GM13977 (cell line): ENCODE measurements around the gene SPTBN5.

Experiments
- DNase-seq: peaks from one replicate; pipeline ENCODE4 v3.0.0; 2012; ENCODE audit warnings: low spot score
- in situ Hi-C: fragments of 300-500 bp; cut with MboI; formaldehyde crosslinking; loops from one replicate; pipeline ENCODE4 v1.12.0; 2022; ENCODE audit warnings: low sequenced_read_pairs, low pct_unique_long_range_greater_than_20kb, mixed read lengths, inconsistent platforms; ENCODE audit not compliant: unreplicated experiment
- TF ChIP-seq, protein P1 (sequence below): IDR thresholded peaks from 2 replicates; pipeline ENCODE4 v1.5.1; 2012; ENCODE audit warnings: mild to moderate bottlenecking, control low read depth; ENCODE audit not compliant: insufficient read depth; ENCODE audit errors: extremely low read depth, missing control alignments

SPTBN5 gene

DNA sequence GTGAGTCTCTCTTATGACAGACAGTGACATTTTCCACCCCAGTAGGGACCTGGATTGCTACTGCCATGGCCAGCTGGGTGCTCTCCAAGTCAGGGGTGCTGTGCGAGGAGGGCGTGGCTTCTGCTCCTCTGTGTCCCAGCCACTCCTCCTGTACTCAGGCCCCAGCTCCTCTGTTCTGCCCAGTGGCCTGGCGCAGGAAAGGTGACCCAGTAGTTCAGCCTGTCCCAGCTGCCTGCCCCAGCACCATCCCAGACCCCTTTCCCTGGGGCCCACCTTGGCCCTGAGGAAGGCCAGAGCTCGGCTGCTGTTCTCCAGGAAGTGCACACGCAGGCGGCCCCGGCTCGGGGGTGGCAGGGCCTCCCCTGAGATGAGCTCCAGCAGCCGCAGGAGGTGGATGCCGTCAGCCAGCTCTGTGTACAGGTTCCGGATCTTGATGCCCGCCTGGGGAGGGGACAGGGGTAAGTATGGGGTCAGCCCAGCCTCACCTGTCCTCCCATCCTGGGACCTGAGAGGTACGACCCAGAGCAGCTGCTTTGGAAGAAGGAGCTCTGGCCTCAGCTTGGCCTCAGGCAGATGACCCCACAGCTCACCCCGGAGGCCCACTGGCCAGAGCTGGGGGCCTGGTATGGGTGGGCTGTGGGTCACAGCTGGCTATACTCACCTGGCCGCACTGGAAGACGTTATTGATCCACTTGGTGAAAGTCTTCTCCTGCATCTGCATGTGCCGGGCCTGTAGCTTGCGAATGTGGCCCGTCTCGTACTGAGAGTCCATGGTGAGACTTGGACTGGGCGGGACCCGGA is 1.0 kb downstream of the SPTBN5 start:
- TF ChIP-seq, protein P1, sequence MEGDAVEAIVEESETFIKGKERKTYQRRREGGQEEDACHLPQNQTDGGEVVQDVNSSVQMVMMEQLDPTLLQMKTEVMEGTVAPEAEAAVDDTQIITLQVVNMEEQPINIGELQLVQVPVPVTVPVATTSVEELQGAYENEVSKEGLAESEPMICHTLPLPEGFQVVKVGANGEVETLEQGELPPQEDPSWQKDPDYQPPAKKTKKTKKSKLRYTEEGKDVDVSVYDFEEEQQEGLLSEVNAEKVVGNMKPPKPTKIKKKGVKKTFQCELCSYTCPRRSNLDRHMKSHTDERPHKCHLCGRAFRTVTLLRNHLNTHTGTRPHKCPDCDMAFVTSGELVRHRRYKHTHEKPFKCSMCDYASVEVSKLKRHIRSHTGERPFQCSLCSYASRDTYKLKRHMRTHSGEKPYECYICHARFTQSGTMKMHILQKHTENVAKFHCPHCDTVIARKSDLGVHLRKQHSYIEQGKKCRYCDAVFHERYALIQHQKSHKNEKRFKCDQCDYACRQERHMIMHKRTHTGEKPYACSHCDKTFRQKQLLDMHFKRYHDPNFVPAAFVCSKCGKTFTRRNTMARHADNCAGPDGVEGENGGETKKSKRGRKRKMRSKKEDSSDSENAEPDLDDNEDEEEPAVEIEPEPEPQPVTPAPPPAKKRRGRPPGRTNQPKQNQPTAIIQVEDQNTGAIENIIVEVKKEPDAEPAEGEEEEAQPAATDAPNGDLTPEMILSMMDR: no peak
- peak; percentile 31 for DNase-seq
- in situ Hi-C loops: no loop called here

DNA sequence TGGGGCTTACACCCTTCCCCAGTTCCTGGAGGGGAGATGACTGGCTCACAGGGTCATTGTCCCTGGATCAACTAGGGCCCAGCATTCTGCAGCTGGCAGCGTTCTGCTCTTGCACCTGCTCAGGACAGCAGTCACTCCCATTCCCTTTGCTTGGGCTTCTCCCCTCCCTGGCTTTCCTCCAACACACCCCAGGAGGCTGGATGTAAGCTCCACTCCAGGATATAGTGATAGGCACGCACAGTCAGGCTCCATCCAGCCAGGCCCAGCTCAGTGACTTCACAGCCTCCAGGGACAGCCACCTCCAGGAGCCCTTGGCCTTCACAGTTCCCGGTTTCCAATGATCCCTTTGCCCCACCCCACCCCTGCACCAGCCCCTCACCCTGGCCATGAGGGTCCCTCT is 1.9 kb downstream of the SPTBN5 start:
- DNase-seq: no peak
- in situ Hi-C loops: no loop called here
- TF ChIP-seq, protein P1: no peak

DNA sequence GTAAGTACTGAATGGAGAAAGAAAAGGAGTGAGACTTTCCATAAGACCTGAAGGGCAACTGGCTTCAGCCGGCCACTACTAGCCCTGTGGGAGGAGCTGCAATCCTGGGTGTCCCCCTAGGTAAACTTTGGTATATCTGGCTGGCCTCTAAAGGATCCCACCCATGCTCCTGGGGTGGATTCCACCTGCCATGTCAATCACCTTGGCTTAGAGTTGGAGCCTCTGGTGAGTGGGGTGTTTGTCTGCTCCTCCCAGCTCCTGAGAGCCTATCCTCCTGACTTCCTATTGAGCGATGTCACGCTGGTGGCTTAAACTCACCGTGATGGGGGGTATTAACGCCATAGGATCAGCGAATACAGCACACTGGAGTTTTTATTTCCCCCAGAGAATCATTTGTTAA is 2.6 kb downstream of the SPTBN5 start:
- TF ChIP-seq, protein P1: no peak
- in situ Hi-C loops: no loop called here
- no peak for DNase-seq

DNA sequence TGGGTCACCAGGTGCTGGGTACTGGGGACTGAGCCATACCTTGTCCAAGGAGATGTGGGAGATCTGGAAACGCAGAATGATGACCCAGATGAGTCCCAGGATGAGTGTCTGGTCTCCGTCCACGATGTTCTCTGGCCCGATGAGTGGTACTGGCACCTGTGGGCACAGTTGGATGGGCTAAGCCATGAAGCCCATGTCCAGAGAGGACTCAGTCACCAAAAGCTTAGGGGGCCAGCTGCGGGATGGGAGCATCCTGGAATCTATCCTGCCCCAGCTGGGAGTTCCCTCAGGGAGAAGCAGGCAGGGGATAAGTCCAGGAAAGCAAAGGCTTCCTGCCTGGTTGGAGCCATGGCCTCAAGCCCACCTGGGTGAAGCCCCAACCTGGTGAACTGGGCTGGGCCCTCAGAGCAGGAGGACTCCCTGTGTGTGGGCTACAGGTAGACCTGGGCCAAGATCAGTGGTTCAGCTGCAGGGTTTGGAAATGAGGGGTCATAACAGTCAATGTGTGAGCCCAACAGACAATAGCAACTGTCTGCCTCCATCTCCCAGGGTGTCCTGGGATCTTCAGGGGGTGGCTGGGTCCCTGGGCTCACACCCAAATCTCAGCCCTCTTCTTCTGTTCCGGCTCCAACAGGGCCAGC is 3.7 kb downstream of the SPTBN5 start:
- DNase-seq: no peak
- TF ChIP-seq, protein P1: no peak
- in situ Hi-C loops: no loop called here

DNA sequence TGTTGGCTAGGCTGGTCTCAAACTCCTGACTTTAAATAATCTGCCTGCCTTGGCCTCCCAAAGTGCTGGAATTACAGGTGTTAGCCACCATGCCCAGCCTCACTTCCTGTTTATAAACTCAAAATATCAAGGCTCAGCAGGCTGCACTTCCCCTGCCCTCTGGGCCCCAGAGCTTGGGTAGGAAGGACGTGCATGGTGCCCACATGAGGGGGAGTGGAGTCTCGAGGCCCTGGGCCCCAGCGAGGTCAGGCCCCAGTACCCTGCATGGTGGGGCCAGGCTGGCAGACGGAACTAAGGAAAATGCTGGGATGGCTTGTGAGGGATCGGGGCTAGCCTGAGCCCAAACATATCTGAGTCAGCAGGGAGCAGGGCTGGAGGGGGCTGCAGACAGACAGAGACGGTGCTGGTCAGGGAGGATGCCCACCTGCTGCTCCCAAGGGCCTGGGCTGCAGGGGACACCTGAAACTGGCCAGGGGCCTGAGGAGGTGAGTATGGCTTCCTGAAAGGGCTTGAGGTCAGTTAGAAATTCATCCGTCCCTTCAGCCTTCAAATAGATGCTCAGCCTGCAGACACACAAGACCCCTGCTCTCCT is 5.1 kb downstream of the SPTBN5 start:
- DNase-seq: peak; percentile 22
- TF ChIP-seq, protein P1: no peak
- in situ Hi-C loops: no loop called here

DNA sequence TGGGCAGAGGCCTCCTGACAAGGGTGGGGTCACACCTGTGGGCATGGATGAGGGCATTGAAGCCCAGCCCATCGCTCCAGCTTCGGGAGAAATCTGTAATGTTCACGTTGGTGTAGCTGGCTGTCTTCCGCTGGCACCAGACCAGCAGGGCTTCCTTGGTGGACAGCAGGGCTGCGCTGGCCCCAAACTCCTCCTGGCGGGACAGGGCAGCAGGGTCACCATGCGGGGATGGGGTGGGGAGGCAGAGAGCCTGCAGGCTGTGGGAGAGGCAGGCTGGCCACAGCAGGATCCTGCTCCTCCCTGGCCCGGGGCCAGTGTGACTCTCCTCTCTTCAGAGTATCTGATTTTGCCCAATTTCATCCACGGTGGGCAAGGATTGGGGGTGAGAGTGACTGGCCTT is 6.0 kb downstream of the SPTBN5 start:
- in situ Hi-C loops: no loop called here
- TF ChIP-seq, protein P1: no peak
- no peak for DNase-seq
